ENCODE measurements around the gene SUPT3H. TPM values are rescaled to one million over a fixed set of nuclear protein-coding genes. Genes with fewer than 3 reads are reported as not detected.

The SUPT3H gene
- polyA plus RNA-seq, 3 donors = 2.4 to 3.5 (median 2.5) TPM

- Mint-ChIP-seq H3K27ac (peak overlapping the region in 3 of 7 donors; percentile 97 to 98 (median 98)), H3K9me3 (peaks cover 0 to 3% (median 0%) of the 10 kb centered on the region in 7 donors), H3K36me3 (no peaks in the 10 kb centered on the region), H3K4me1 (peaks cover 24% of the 10 kb centered on the region), H3K27me3 (ENCODE audit: low read depth in 3 of 3) (no peaks in the 10 kb centered on the region), H3K4me3 (peak overlapping the region; percentile 97 to 98)
- peak overlapping the region; percentile 85 to 97 (median 92) for H3K4me3 ChIP-seq (replicated peaks in 1 of 3; ENCODE audit: low read depth in 2 of 3, low read length in 3 of 3)
- peak overlapping the region; percentile 95 for H3K9ac ChIP-seq (ENCODE audit: insufficient read depth, low read length, poor library complexity, severe bottlenecking)
- peak overlapping the region; percentile 93 for H3K4me2 ChIP-seq (replicated peaks; ENCODE audit: extremely low read depth, low read length, poor library complexity, severe bottlenecking)
- no peak for TF ChIP-seq CTCF (IDR thresholded peaks at IDR 0.05)
- no peak for DNase-seq
- H3K27me3 ChIP-seq (ENCODE audit: control insufficient read depth in 2 of 2, insufficient read depth in 2 of 2, low read length in 2 of 2) = no peaks in the 10 kb centered on the region
- no peaks in the 10 kb centered on the region for H3K9me3 ChIP-seq (replicated peaks in 1 of 2; ENCODE audit: control insufficient read depth in 1 of 2, insufficient read depth in 1 of 2, low read length in 2 of 2)
- H3K4me1 ChIP-seq (ENCODE audit: control insufficient read depth in 1 of 2, insufficient read depth in 2 of 2, low read length in 2 of 2) = peaks cover 14 to 24% of the 10 kb centered on the region in 2 donors
- WGBS (ENCODE audit: insufficient coverage) = 49% methylated on average over 9 of the region's 11 CpGs
- no peaks in the 10 kb centered on the region for H4K20me1 ChIP-seq (ENCODE audit: insufficient read depth, low read length)
- H2AFZ ChIP-seq (ENCODE audit: insufficient read depth, low read depth, low read length, poor library complexity, severe bottlenecking) = peak overlapping the region; percentile 93
- peak overlapping the region in 1 of 2 donors; percentile 98 for H3K27ac ChIP-seq (ENCODE audit: low read depth in 1 of 2, low read length in 2 of 2)
- intact Hi-C loops (cut with micrococcal nuclease) = loop anchor here (5.0 to 10.0 kb wide), 2 partner anchors 46 to 328 kb away; no protein-coding TSS in a partner anchor
- H3K36me3 ChIP-seq (replicated peaks in 1 of 2; ENCODE audit: control insufficient read depth in 1 of 2, insufficient read depth in 2 of 2, low read length in 2 of 2) = no peaks in the 10 kb centered on the region
- no peaks in the 10 kb centered on the region for H3K79me2 ChIP-seq (ENCODE audit: insufficient read depth, low read length)
Measured at GRCh38 chr6:45376310-45377042, 1.3 kb downstream of the SUPT3H start.

GRCh38 chr6:45375449-45375848 lies 2.3 kb downstream of the SUPT3H start:
- H3K4me3 ChIP-seq (replicated peaks in 1 of 3; ENCODE audit: low read depth in 2 of 3, low read length in 3 of 3) = no peak overlapping the region
- no peak overlapping the region for H3K27ac ChIP-seq (ENCODE audit: low read depth in 1 of 2, low read length in 2 of 2)
- no peak overlapping the region for H2AFZ ChIP-seq (ENCODE audit: insufficient read depth, low read depth, low read length, poor library complexity, severe bottlenecking)
- H3K4me2 ChIP-seq (replicated peaks; ENCODE audit: extremely low read depth, low read length, poor library complexity, severe bottlenecking) = no peak overlapping the region
- no peaks in the 10 kb centered on the region for H4K20me1 ChIP-seq (ENCODE audit: insufficient read depth, low read length)
- H3K4me1 Mint-ChIP-seq = peaks cover 24% of the 10 kb centered on the region
- no peaks in the 10 kb centered on the region for H3K27me3 ChIP-seq (ENCODE audit: control insufficient read depth in 2 of 2, insufficient read depth in 2 of 2, low read length in 2 of 2)
- intact Hi-C loops (cut with micrococcal nuclease) = loop anchor here (5.0 to 10.0 kb wide), 2 partner anchors 47 to 329 kb away; no protein-coding TSS in a partner anchor
- no peak for DNase-seq
- no peaks in the 10 kb centered on the region for H3K27me3 Mint-ChIP-seq (ENCODE audit: low read depth in 3 of 3)
- no peak for TF ChIP-seq CTCF (IDR thresholded peaks at IDR 0.05)
- no peaks in the 10 kb centered on the region for H3K79me2 ChIP-seq (ENCODE audit: insufficient read depth, low read length)
- H3K36me3 Mint-ChIP-seq = no peaks in the 10 kb centered on the region
- H3K27ac Mint-ChIP-seq = no peak overlapping the region
- no CpG with 5 or more reads among the region's 3 CpGs for WGBS (ENCODE audit: insufficient coverage)
- H3K9me3 Mint-ChIP-seq = peaks cover 0 to 1% (median 0%) of the 10 kb centered on the region in 7 donors
- H3K9me3 ChIP-seq (replicated peaks in 1 of 2; ENCODE audit: control insufficient read depth in 1 of 2, insufficient read depth in 1 of 2, low read length in 2 of 2) = no peaks in the 10 kb centered on the region
- peaks cover 14 to 24% of the 10 kb centered on the region in 2 donors for H3K4me1 ChIP-seq (ENCODE audit: control insufficient read depth in 1 of 2, insufficient read depth in 2 of 2, low read length in 2 of 2)
- no peaks in the 10 kb centered on the region for H3K36me3 ChIP-seq (replicated peaks in 1 of 2; ENCODE audit: control insufficient read depth in 1 of 2, insufficient read depth in 2 of 2, low read length in 2 of 2)
- no peak overlapping the region for H3K9ac ChIP-seq (ENCODE audit: insufficient read depth, low read length, poor library complexity, severe bottlenecking)
- no peak overlapping the region for H3K4me3 Mint-ChIP-seq
